WERI-Rb-1 (cell line): Measurements from ENCODE around the gene EIF4E.

Source experiments
- DNase-seq: peaks from one replicate; pipeline ENCODE4 v3.0.0-alpha.2; 2020
- H3K27ac ChIP-seq: fragments of 250-450 bp; sonication (Bioruptor Pico); 2 replicates; pipeline ENCODE4 v1.5.1; 2020; ENCODE audit warnings: mild to moderate bottlenecking, moderate library complexity
- H3K27me3 ChIP-seq: fragments of 250-450 bp; sonication (Bioruptor Pico); 2 replicates; pipeline ENCODE4 v1.5.1; 2021; ENCODE audit warnings: mild to moderate bottlenecking, low read depth, moderate library complexity; ENCODE audit not compliant: insufficient read depth, severe bottlenecking
- H3K36me3 ChIP-seq: fragments of 250-450 bp; sonication (Bioruptor Pico); 2 replicates; pipeline ENCODE4 v1.5.1; 2020; ENCODE audit warnings: mild to moderate bottlenecking, moderate library complexity
- H3K4me3 ChIP-seq: 2 replicates; pipeline ENCODE4 v1.5.1; 2011; ENCODE audit warnings: low read depth, mild to moderate bottlenecking, control low read depth, low read length
- H3K9me3 ChIP-seq: fragments of 250-450 bp; sonication (Bioruptor Pico); 2 replicates; pipeline ENCODE4 v1.5.1; 2021; ENCODE audit warnings: mild to moderate bottlenecking, moderate library complexity; ENCODE audit not compliant: severe bottlenecking
- CTCF ChIP-seq: IDR thresholded peaks from 2 replicates; pipeline ENCODE4 v1.5.1; 2011; ENCODE audit warnings: low read depth, mild to moderate bottlenecking, control low read depth, inconsistent platforms, low read length

Gene EIF4E

GRCh38 chr4:98966926-98967325, 38.0 kb upstream of the EIF4E start:
- no peaks in the 10 kb centered on the region for H3K27me3 ChIP-seq
- no peak for TF ChIP-seq CTCF

GRCh38 chr4:98963538-98964433, 34.9 kb upstream of the EIF4E start:
- Histone ChIP-seq H3K27ac (no peak overlapping the region), H3K36me3 (no peaks in the 10 kb centered on the region), H3K9me3 (no peaks in the 10 kb centered on the region), H3K4me3 (no peak overlapping the region), H3K27me3 (no peaks in the 10 kb centered on the region)
- DNase-seq = no peak
- TF ChIP-seq CTCF = no peak

More at GRCh38 chr4:98966926-98967325, 38.0 kb upstream of the EIF4E start:
- no peak for DNase-seq
- H3K36me3 ChIP-seq = no peaks in the 10 kb centered on the region
- H3K4me3 ChIP-seq = no peak overlapping the region
- H3K27ac ChIP-seq = no peak overlapping the region
- H3K9me3 ChIP-seq = no peaks in the 10 kb centered on the region

- H3K9me3 ChIP-seq = no peaks in the 10 kb centered on the region
- no peaks in the 10 kb centered on the region for H3K27me3 ChIP-seq
- TF ChIP-seq CTCF = no peak
- DNase-seq = no peak
- no peak overlapping the region for H3K4me3 ChIP-seq
- H3K36me3 ChIP-seq = no peaks in the 10 kb centered on the region
- H3K27ac ChIP-seq = no peak overlapping the region
Observed at GRCh38 chr4:98961770-98962169, 32.8 kb upstream of the EIF4E start.

GRCh38 chr4:98959411-98959810, 30.5 kb upstream of the EIF4E start:
- no peak for DNase-seq
- H3K27me3 ChIP-seq = no peaks in the 10 kb centered on the region
- no peak overlapping the region for H3K4me3 ChIP-seq
- no peak overlapping the region for H3K27ac ChIP-seq
- no peak for TF ChIP-seq CTCF
- peaks cover 2% of the 10 kb centered on the region for H3K9me3 ChIP-seq
- H3K36me3 ChIP-seq = no peaks in the 10 kb centered on the region

GRCh38 chr4:98958065-98958464, 29.1 kb upstream of the EIF4E start:
- Histone ChIP-seq H3K9me3 (peaks cover 2% of the 10 kb centered on the region), H3K36me3 (no peaks in the 10 kb centered on the region), H3K4me3 (no peak overlapping the region), H3K27ac (no peak overlapping the region), H3K27me3 (no peaks in the 10 kb centered on the region)
- TF ChIP-seq CTCF = no peak
- no peak for DNase-seq
